Measurements from ENCODE around the gene FGF22. TPM values are rescaled to one million over a fixed set of nuclear protein-coding genes. Genes with fewer than 3 reads are reported as not detected.
"Not testable (repeated sequence)": the region's sequence is repeated elsewhere in the genome, so short reads cannot be mapped to it uniquely, and the experiment has no call there.

Gene FGF22
- total RNA-seq, 1 donor from 2014 or later = 0.51 TPM

GRCh38 chr19:618674-619285, 20.9 kb upstream of the FGF22 start:
- Mint-ChIP-seq H3K4me3 (no peak overlapping the region), H3K36me3 (ENCODE audit: low read depth) (peaks cover 8% of the 10 kb centered on the region), H3K27me3 (ENCODE audit: low read depth) (no peaks in the 10 kb centered on the region), H3K27ac (ENCODE audit: unreplicated experiment) (no peak overlapping the region), H3K9me3 (no peaks in the 10 kb centered on the region), H3K4me1 (no peaks in the 10 kb centered on the region)
- DNase-seq (ENCODE audit: low read depth, low spot score) = no peak
- no peak for TF ChIP-seq CTCF (conservative IDR thresholded peaks at IDR 0.05)

- H3K4me3 Mint-ChIP-seq = no peak overlapping the region
- no peak for DNase-seq (ENCODE audit: low read depth, low spot score)
- H3K27ac Mint-ChIP-seq (ENCODE audit: unreplicated experiment) = no peak overlapping the region
- no peak for TF ChIP-seq CTCF (conservative IDR thresholded peaks at IDR 0.05)
- no peaks in the 10 kb centered on the region for H3K9me3 Mint-ChIP-seq
- H3K27me3 Mint-ChIP-seq (ENCODE audit: low read depth) = no peaks in the 10 kb centered on the region
- H3K4me1 Mint-ChIP-seq = no peaks in the 10 kb centered on the region
- H3K36me3 Mint-ChIP-seq (ENCODE audit: low read depth) = peaks cover 6% of the 10 kb centered on the region
Measured at GRCh38 chr19:619286-620002, 20.2 kb upstream of the FGF22 start.

GRCh38 chr19:620166-620862, 19.4 kb upstream of the FGF22 start:
- no peak for TF ChIP-seq CTCF (conservative IDR thresholded peaks at IDR 0.05)

GRCh38 chr19:621191-621590, 18.5 kb upstream of the FGF22 start:
- not testable (repeated sequence) for H3K27me3 Mint-ChIP-seq (ENCODE audit: low read depth); DNase-seq (ENCODE audit: low read depth, low spot score); H3K36me3 Mint-ChIP-seq (ENCODE audit: low read depth); H3K27ac Mint-ChIP-seq (ENCODE audit: unreplicated experiment); H3K9me3 Mint-ChIP-seq; H3K4me3 Mint-ChIP-seq; H3K4me1 Mint-ChIP-seq

More at GRCh38 chr19:620166-620862, 19.4 kb upstream of the FGF22 start:
- H3K4me1 Mint-ChIP-seq = peaks cover under 1% of the 10 kb centered on the region
- no peaks in the 10 kb centered on the region for H3K9me3 Mint-ChIP-seq
- H3K27ac Mint-ChIP-seq (ENCODE audit: unreplicated experiment) = no peak overlapping the region
- H3K36me3 Mint-ChIP-seq (ENCODE audit: low read depth) = peaks cover 5% of the 10 kb centered on the region
- no peak for DNase-seq (ENCODE audit: low read depth, low spot score)
- H3K4me3 Mint-ChIP-seq = no peak overlapping the region
- H3K27me3 Mint-ChIP-seq (ENCODE audit: low read depth) = no peaks in the 10 kb centered on the region

- no peaks in the 10 kb centered on the region for H3K27me3 Mint-ChIP-seq (ENCODE audit: low read depth)
- H3K27ac Mint-ChIP-seq (ENCODE audit: unreplicated experiment) = no peak overlapping the region
- TF ChIP-seq CTCF (conservative IDR thresholded peaks at IDR 0.05) = no peak
- H3K36me3 Mint-ChIP-seq (ENCODE audit: low read depth) = peaks cover 6% of the 10 kb centered on the region
- DNase-seq (ENCODE audit: low read depth, low spot score) = no peak
- H3K4me1 Mint-ChIP-seq = peaks cover 5% of the 10 kb centered on the region
- H3K4me3 Mint-ChIP-seq = no peak overlapping the region
- H3K9me3 Mint-ChIP-seq = no peaks in the 10 kb centered on the region
Measured at GRCh38 chr19:621819-622218, 17.9 kb upstream of the FGF22 start.

GRCh38 chr19:622666-623065, 17.0 kb upstream of the FGF22 start:
- Mint-ChIP-seq H3K4me3 (no peak overlapping the region), H3K27ac (ENCODE audit: unreplicated experiment) (no peak overlapping the region), H3K9me3 (no peaks in the 10 kb centered on the region), H3K36me3 (ENCODE audit: low read depth) (peaks cover 7% of the 10 kb centered on the region), H3K27me3 (ENCODE audit: low read depth) (no peaks in the 10 kb centered on the region), H3K4me1 (peaks cover 7% of the 10 kb centered on the region)
- no peak for DNase-seq (ENCODE audit: low read depth, low spot score)
- no peak for TF ChIP-seq CTCF (conservative IDR thresholded peaks at IDR 0.05)

Measured in neural crest cell (in vitro differentiated cells).